K562 (cell line): Measurements from ENCODE around the gene PLCG2. TPM values are rescaled to one million over a fixed set of nuclear protein-coding genes. Genes with fewer than 3 reads are reported as not detected.

Source experiments
- ATAC-seq: fragments of 200-7000 bp; cut with Tn5 transposase; 3 replicates; pipeline ENCODE4 v1.9.1; 2020; ENCODE audit warnings: moderate library complexity
- BruUV-seq: library from RNA; stranded (reverse); fragments of 400-500 nt; replicated peaks from 2 replicates; lab custom pipeline; 2021; lab: Mats Ljungman, UMichigan
- CTCF ChIA-PET: fragments of 300-600 bp; formaldehyde crosslinking; extraction: SDS; loops from one replicate; lab custom pipeline; 2021; ENCODE audit warnings: low intra/inter-chr PET ratio; lab: Yijun Ruan, JAX
- POLR2A ChIA-PET: fragments of 300-600, 350-650 bp; sonication (Branson Sonifier 250); formaldehyde crosslinking; extraction: SDS; loops from one replicate; lab custom pipeline; 2021; ENCODE audit warnings: antibody characterized with exemption, inconsistent platforms; lab: Yijun Ruan, JAX
- DNase-seq, 4 experiments: peaks; one replicate each; pipeline versions ENCODE4 v3.0.0 to v3.0.0-alpha.2; 2011 to 2018; ENCODE audit warnings: low spot score in 3 of 4, mixed read lengths in 3 of 4; ENCODE audit errors: extremely low read depth in 1 of 4
- FAIRE-seq: peaks from 2 replicates; lab custom pipeline; 2011; peaks lifted over from hg19 to GRCh38; lab: Jason Lieb, UNC
- H2AFZ ChIP-seq: 2 replicates; pipeline ENCODE4 v1.6.0; 2011; ENCODE audit warnings: low read depth, low read length, control low read depth, inconsistent platforms
- H3K27ac ChIP-seq: fragments of 200-600 bp; 3 replicates; pipeline ENCODE4 v1.8.0; 2011; ENCODE audit warnings: low read depth, mild to moderate bottlenecking, control low read depth, inconsistent platforms, low read length, moderate library complexity, mixed read lengths; ENCODE audit errors: extremely low read depth
- H3K27me3 ChIP-seq, 2 experiments: fragments of 300-600 bp in 1 of 2; 2 replicates in 1 of 2; 3 replicates in 1 of 2; pipeline versions ENCODE4 v1.6.0 to v1.8.0; 2011; ENCODE audit warnings: inconsistent platforms in 2 of 2, low read length in 2 of 2, mild to moderate bottlenecking in 1 of 2, mixed read lengths in 1 of 2, moderate library complexity in 1 of 2; ENCODE audit not compliant: control insufficient read depth in 2 of 2, insufficient read depth in 2 of 2
- H3K36me3 ChIP-seq: fragments of 300-600 bp; 3 replicates; pipeline ENCODE4 v1.8.0; 2011; ENCODE audit warnings: mild to moderate bottlenecking, low read length, inconsistent platforms; ENCODE audit not compliant: control insufficient read depth, insufficient read depth
- H3K4me1 ChIP-seq, 2 experiments: fragments of 200-600 bp in 1 of 2; replicated peaks in 1 of 2; 2 replicates in 1 of 2; 3 replicates in 1 of 2; pipeline versions ENCODE4 v1.5.1 to v1.8.0; 2011; ENCODE audit warnings: inconsistent platforms in 2 of 2, low read length in 2 of 2, mild to moderate bottlenecking in 1 of 2, mixed read lengths in 1 of 2, moderate library complexity in 1 of 2; ENCODE audit not compliant: control insufficient read depth in 2 of 2, insufficient read depth in 2 of 2
- H3K4me2 ChIP-seq: 2 replicates; pipeline ENCODE4 v1.6.1; 2011; ENCODE audit warnings: low read length, control low read depth, inconsistent platforms, mixed read lengths; ENCODE audit not compliant: insufficient read depth
- H3K4me3 ChIP-seq: fragments of 200-600 bp; sonication (generic), shearing (Covaris generic); 2 replicates; pipeline ENCODE4 v1.5.1; 2016; ENCODE audit warnings: control low read depth, inconsistent platforms
- H3K79me2 ChIP-seq: fragments of 200-600 bp; 3 replicates; pipeline ENCODE4 v1.8.0; 2011; ENCODE audit warnings: low read length, inconsistent platforms; ENCODE audit not compliant: control insufficient read depth, insufficient read depth
- H3K9ac ChIP-seq, 2 experiments: 2 replicates each; pipeline versions ENCODE4 v1.6.0 to v1.6.1; 2011; ENCODE audit warnings: low read depth in 2 of 2, low read length in 2 of 2, control low read depth in 1 of 2, inconsistent platforms in 1 of 2, mild to moderate bottlenecking in 1 of 2, mixed read lengths in 1 of 2; ENCODE audit not compliant: insufficient read depth in 1 of 2
- H3K9me1 ChIP-seq: one replicate; pipeline ENCODE4 v1.6.0; 2011; ENCODE audit warnings: inconsistent platforms, mild to moderate bottlenecking, low read length, moderate library complexity; ENCODE audit not compliant: control insufficient read depth, insufficient read depth
- H3K9me3 ChIP-seq: replicated peaks from 2 replicates; pipeline ENCODE4 v1.5.1; 2011; ENCODE audit warnings: low read depth, low read length, inconsistent platforms; ENCODE audit not compliant: control insufficient read depth, insufficient read depth
- H4K20me1 ChIP-seq: replicated peaks from 2 replicates; pipeline ENCODE4 v1.6.1; 2011; ENCODE audit warnings: low read length, inconsistent platforms, mixed read lengths; ENCODE audit not compliant: control insufficient read depth, insufficient read depth
- BDP1 ChIP-seq: IDR thresholded peaks from 3 replicates; pipeline ENCODE4 v1.6.1; 2011; ENCODE audit not compliant: insufficient read length, insufficient read depth
- C11orf30 ChIP-seq: fragments of 450-650 bp; IDR thresholded peaks from 2 replicates; pipeline ENCODE4 v1.6.1; 2016; ENCODE audit warnings: low read depth, mild to moderate bottlenecking
- CBX8 ChIP-seq: fragments of 200-600 bp; sonication (generic); IDR thresholded peaks from 2 replicates; pipeline ENCODE4 v1.6.1; 2012; ENCODE audit warnings: borderline replicate concordance, mixed run types, low read depth, mild to moderate bottlenecking, moderate library complexity, mixed read lengths, low read length, control low read depth, inconsistent platforms; ENCODE audit not compliant: poor library complexity, severe bottlenecking; ENCODE audit errors: extremely low read depth
- ELK3 ChIP-seq: fragments of 450-650 bp; formaldehyde crosslinking; IDR thresholded peaks from 2 replicates; pipeline ENCODE4 v1.4.0; 2020; ENCODE audit warnings: mild to moderate bottlenecking
- HMG20B ChIP-seq: fragments of 250-450 bp; sonication (Bioruptor Pico); IDR thresholded peaks from 2 replicates; pipeline ENCODE4 v1.5.0; 2021; ENCODE audit warnings: mild to moderate bottlenecking
- HMGN3 ChIP-seq: IDR thresholded peaks from 2 replicates; pipeline ENCODE4 v1.6.1; 2011; ENCODE audit warnings: borderline replicate concordance, low read depth, mild to moderate bottlenecking, mixed read lengths, low read length; ENCODE audit not compliant: insufficient read length; ENCODE audit errors: extremely low read depth
- MAX ChIP-seq: sonication (generic); formaldehyde crosslinking; IDR thresholded peaks from 2 replicates; pipeline ENCODE4 v1.9.0; 2022; ENCODE audit warnings: mild to moderate bottlenecking, missing genetic modification reagents
- MIER1 ChIP-seq: fragments of 450-650 bp; IDR thresholded peaks from 2 replicates; pipeline ENCODE4 v1.6.1; 2016; ENCODE audit warnings: antibody characterized with exemption, mild to moderate bottlenecking, low read depth
- NCOA1 ChIP-seq: fragments of 450-650 bp; IDR thresholded peaks from 2 replicates; pipeline ENCODE4 v1.6.1; 2016; ENCODE audit warnings: low read depth
- NRF1 ChIP-seq, 2 experiments: fragments of 450-650 bp; IDR thresholded peaks in 1 of 2; conservative IDR thresholded peaks in 1 of 2; 2 replicates each; pipeline ENCODE4 v1.6.1; 2014; ENCODE audit warnings: mild to moderate bottlenecking in 2 of 2
- PPARD ChIP-seq: fragments of 250-450 bp; sonication (Bioruptor Pico); IDR thresholded peaks from 2 replicates; pipeline ENCODE4 v1.8.0; 2022; ENCODE audit warnings: inconsistent platforms, mild to moderate bottlenecking, moderate library complexity
- RBM34 ChIP-seq: fragments of 200-400 bp; formaldehyde crosslinking; IDR thresholded peaks from 2 replicates; pipeline ENCODE4 v1.6.1; 2018; ENCODE audit warnings: low read length, borderline replicate concordance; ENCODE audit not compliant: insufficient read depth
- SIX5 ChIP-seq, 2 experiments: IDR thresholded peaks; 2 replicates each; pipeline ENCODE4 v1.6.1; 2011; ENCODE audit warnings: low read length in 2 of 2, borderline replicate concordance in 1 of 2, low read depth in 1 of 2, mild to moderate bottlenecking in 1 of 2, moderate library complexity in 1 of 2; ENCODE audit not compliant: insufficient read depth in 1 of 2
- SMAD4 ChIP-seq: fragments of 250-450 bp; sonication (Bioruptor Pico); conservative IDR thresholded peaks from 2 replicates; pipeline ENCODE4 v1.8.0; 2021; ENCODE audit warnings: inconsistent platforms, mild to moderate bottlenecking, moderate library complexity
- SNIP1 ChIP-seq: fragments of 450-650 bp; IDR thresholded peaks from 2 replicates; pipeline ENCODE4 v1.7.1; 2017; ENCODE audit warnings: low read depth, mild to moderate bottlenecking
- TCF7 ChIP-seq: sonication (generic); IDR thresholded peaks from 2 replicates; pipeline ENCODE4 v1.6.1; 2016; ENCODE audit warnings: antibody characterized with exemption, borderline replicate concordance
- ZNF134 ChIP-seq: fragments of 250-450 bp; sonication (Bioruptor Pico); conservative IDR thresholded peaks from 2 replicates; pipeline ENCODE4 v1.4.0; 2020
- ZNF212 ChIP-seq: fragments of 450-650 bp; formaldehyde crosslinking; IDR thresholded peaks from 2 replicates; pipeline ENCODE4 v1.4.0; 2020; ENCODE audit warnings: mild to moderate bottlenecking
- ZNF444 ChIP-seq: fragments of 250-450 bp; sonication (Bioruptor Pico); IDR thresholded peaks from 2 replicates; pipeline ENCODE4 v1.4.0; 2020; ENCODE audit warnings: mild to moderate bottlenecking, moderate library complexity
- WGBS: fragments of 100-300 bp; shearing (Covaris generic); methylation state at CpG from one replicate; pipeline ENCODE4 v1.1.6; 2016; ENCODE audit warnings: low coverage, mixed read lengths; ENCODE audit not compliant: insufficient coverage; ENCODE audit errors: missing lambda C conversion rate; 5-methylcytosine and 5-hydroxymethylcytosine counted together
- in situ Hi-C: fragments of 300-500 bp; cut with MboI; formaldehyde crosslinking; loops from 4 replicates; pipeline ENCODE4 v1.15.0; 2018; ENCODE audit warnings: inconsistent platforms, mixed read lengths
- intact Hi-C: fragments of 100-400 bp; cut with micrococcal nuclease; formaldehyde crosslinking; loops from 2 replicates; pipeline ENCODE4 v1.14.2; 2022
- polyA plus RNA-seq, 8 experiments: library from polyadenylated mRNA; depleted of rRNA in 4 of 8; stranded (reverse) in 5 of 8; unstranded in 3 of 8; fragments of >200 nt; fragmentation: Nextera tagmentation in 2 of 8; fragmentation: Illumina TruSeq in 1 of 8; extraction: Ambion mirVana in 2 of 8; extraction: Trizol in 1 of 8; gene quantifications; 2 replicates each; pipeline versions ENCODE4 v1.2.1 to v1.2.3, GENCODE V29; 2011 to 2014; ENCODE audit warnings: inconsistent platforms in 1 of 8, missing spikeins in 1 of 8
- total RNA-seq, 7 experiments: library from RNA; depleted of rRNA in 6 of 7; stranded (reverse); fragments of >200 nt in 6 of 7; fragmentation: Illumina TruSeq in 2 of 7; extraction: Trizol in 2 of 7; gene quantifications; 2 replicates each; pipeline versions ENCODE4 v1.2.1 to v1.2.3, GENCODE V29; 2011 to 2021; ENCODE audit warnings: low replicate concordance in 1 of 7
- TF ChIP-seq, protein P1 (sequence below): fragments of 450-650 bp; IDR thresholded peaks from 2 replicates; pipeline ENCODE4 v1.6.1; 2016; ENCODE audit warnings: antibody characterized with exemption

The PLCG2 gene
- total and polyA plus RNA-seq, 9 of the 15 experiments (the other 6 are each of a cell fraction or from before 2014, with no cell fraction given) = 0.94 to 7.1 (median 3.1) TPM

DNA sequence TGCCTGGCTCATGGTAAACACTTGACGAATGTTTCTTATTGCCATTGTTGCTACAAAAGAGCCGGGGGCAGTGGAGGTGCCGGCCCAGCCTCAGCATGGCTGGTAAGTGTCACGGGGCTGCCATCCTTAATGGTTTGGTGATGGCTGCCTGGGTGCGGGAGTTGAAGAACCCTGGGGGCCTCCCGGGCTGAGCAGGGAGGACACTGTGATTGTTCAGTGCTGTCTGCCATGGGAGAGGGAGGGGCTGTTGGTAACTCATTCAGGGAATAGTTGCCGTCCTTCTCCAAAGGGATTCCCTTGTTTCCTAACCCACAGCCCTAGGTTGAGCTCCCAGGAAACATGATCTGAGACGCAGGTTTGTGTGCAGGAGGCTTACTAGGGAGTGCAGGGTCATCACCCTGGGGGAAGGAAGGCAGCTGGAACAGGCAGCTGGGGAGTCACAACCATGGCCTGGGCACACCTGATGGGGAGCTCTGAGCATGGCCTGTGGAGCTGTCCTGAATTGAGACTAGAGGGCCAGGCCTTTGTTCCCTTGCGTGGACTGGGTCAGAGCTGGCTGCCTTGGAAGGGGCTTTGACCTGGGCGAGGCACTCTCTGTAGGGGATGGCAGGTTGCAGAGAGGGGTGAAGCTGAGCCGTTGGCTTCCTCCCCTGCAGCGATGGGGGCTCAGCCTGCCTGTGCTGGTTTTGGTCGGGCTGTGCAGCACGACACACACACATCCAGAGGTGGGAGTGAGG, 85.7 kb downstream of the PLCG2 start:
- FAIRE-seq (no peak), ATAC-seq (no peak), DNase-seq (no peak)
- no peaks in the 10 kb centered on the region for H3K9me1 ChIP-seq
- H3K9ac ChIP-seq = no peak overlapping the region; a peak in 1 of 4 replicates
- in situ Hi-C loops (no loop called here), intact Hi-C loops (no loop called here)
- no peaks in the 10 kb centered on the region for H3K36me3 ChIP-seq
- ChIA-PET POLR2A (interaction anchor here (1.1 kb wide), 1 partner anchor 9 kb away, joined by 8 read pairs; no protein-coding TSS in a partner anchor), CTCF (interaction anchor here (0.6 kb wide), 1 partner anchor 35 kb away, joined by 3 read pairs; no protein-coding TSS in a partner anchor)
- H2AFZ ChIP-seq = no peak overlapping the region
- TF ChIP-seq, protein P1, sequence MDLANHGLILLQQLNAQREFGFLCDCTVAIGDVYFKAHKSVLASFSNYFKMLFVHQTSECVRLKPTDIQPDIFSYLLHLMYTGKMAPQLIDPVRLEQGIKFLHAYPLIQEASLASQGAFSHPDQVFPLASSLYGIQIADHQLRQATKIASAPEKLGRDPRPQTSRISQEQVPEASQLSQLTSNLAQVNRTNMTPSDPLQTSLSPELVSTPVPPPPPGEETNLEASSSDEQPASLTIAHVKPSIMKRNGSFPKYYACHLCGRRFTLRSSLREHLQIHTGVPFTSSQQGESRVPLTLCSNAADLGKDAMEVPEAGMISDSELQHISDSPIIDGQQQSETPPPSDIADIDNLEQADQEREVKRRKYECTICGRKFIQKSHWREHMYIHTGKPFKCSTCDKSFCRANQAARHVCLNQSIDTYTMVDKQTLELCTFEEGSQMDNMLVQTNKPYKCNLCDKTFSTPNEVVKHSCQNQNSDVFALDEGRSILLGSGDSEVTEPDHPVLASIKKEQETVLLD = no peak
- TF ChIP-seq HMG20B (CRISPR knock-in tag) (no peak), NRF1 (conservative IDR thresholded peaks at IDR 0.05 in 1 of 2, IDR thresholded peaks at IDR 0.05 in 1 of 2) (no peak), MAX (CRISPR knock-in tag) (no peak), TCF7 (no peak), CBX8 (no peak), SIX5 (IDR thresholded peaks at IDR 0.05; ENCODE audit: borderline replicate concordance in 1 of 2, insufficient read depth in 1 of 2, low read depth in 1 of 2, low read length in 2 of 2) (no peak), ZNF212 (CRISPR knock-in tag) (no peak), BDP1 (no peak), ZNF134 (no peak), ELK3 (no peak), PPARD (CRISPR knock-in tag) (no peak), SNIP1 (no peak), MIER1 (no peak), HMGN3 (no peak), ZNF444 (no peak), SMAD4 (CRISPR knock-in tag) (no peak), RBM34 (no peak), C11orf30 (no peak), NCOA1 (no peak)
- no peaks in the 10 kb centered on the region for H3K9me3 ChIP-seq
- H3K27ac ChIP-seq = no peak overlapping the region
- no TSS peak for BruUV-seq
- H4K20me1 ChIP-seq = no peaks in the 10 kb centered on the region
- H3K27me3 ChIP-seq = peaks cover 11 to 45% of the 10 kb centered on the region in 2 experiments; a peak in 3 of 5 replicates
- WGBS = 1% methylated on average over 14 of the region's 14 CpGs
- H3K79me2 ChIP-seq = no peaks in the 10 kb centered on the region
- H3K4me1 ChIP-seq = no peaks in the 10 kb centered on the region
- H3K4me2 ChIP-seq = no peak overlapping the region
- no peak overlapping the region for H3K4me3 ChIP-seq
